Body of pancreas (tissue), 4 donors: Measurements from ENCODE around the gene AIMP1. TPM values are rescaled to one million over a fixed set of nuclear protein-coding genes. Genes with fewer than 3 reads are reported as not detected.

ENCODE experiments used
- ATAC-seq: fragments of 150-250 bp; one replicate; pipeline ENCODE4 v1.9.1; 2016
- DNase-seq, 4 donors: peaks; one replicate each; pipeline ENCODE4 v3.0.0-alpha.2; 2019
- H3K27ac ChIP-seq, 4 donors: fragments of 200-600 bp; sonication (generic); 1 replicate in 3 of 4; 2 replicates in 1 of 4; pipeline versions ENCODE4 v1.5.1 to v1.6.1; 2016 to 2019; ENCODE audit warnings: mild to moderate bottlenecking in 1 of 4, mixed read lengths in 1 of 4, moderate library complexity in 1 of 4
- H3K27me3 ChIP-seq, 2 donors: fragments of 200-600 bp; sonication (generic); one replicate each; pipeline ENCODE4 v1.6.0; 2016; ENCODE audit warnings: mild to moderate bottlenecking in 1 of 2
- H3K36me3 ChIP-seq, 2 donors: fragments of 200-600 bp; sonication (generic); replicated peaks in 1 of 2; 2 replicates each; pipeline ENCODE4 v1.5.1; 2016; ENCODE audit warnings: low read depth in 2 of 2; ENCODE audit not compliant: insufficient read depth in 1 of 2
- H3K4me1 ChIP-seq: fragments of 200-600 bp; sonication (generic); one replicate; pipeline ENCODE4 v1.6.0; 2016
- H3K4me3 ChIP-seq, 2 donors: fragments of 200-600 bp; sonication (generic); 1 replicate in 1 of 2; 2 replicates in 1 of 2; pipeline ENCODE4 v1.5.1; 2016 to 2019
- H3K9me3 ChIP-seq, 3 donors: fragments of 200-600 bp; sonication (generic); 1 replicate in 2 of 3; 2 replicates in 1 of 3; pipeline ENCODE4 v1.5.1; 2016
- POLR2A ChIP-seq, 3 donors: fragments of 450-650 bp; IDR thresholded peaks; one replicate each; pipeline ENCODE4 v1.6.1; 2016; ENCODE audit warnings: antibody characterized with exemption in 3 of 3, mild to moderate bottlenecking in 2 of 3
- WGBS, 2 donors: methylation state at CpG; one replicate each; pipeline ENCODE4 v1.1.5; 2017; 5-methylcytosine and 5-hydroxymethylcytosine counted together
- intact Hi-C: fragments of 100-400 bp; cut with DNase I; formaldehyde crosslinking; loops from one replicate; pipeline ENCODE4 v1.15.1; 2023
- total RNA-seq, 2 donors: library from RNA; depleted of rRNA; stranded (reverse); fragments of >200 nt; gene quantifications; one replicate each; pipeline ENCODE4 v1.1.0, GENCODE V29; 2016
- TF ChIP-seq, protein P1 (sequence below), 7 experiments: fragments of 450-650 bp in 4 of 7; fragments of 200-600 bp in 3 of 7; sonication (generic) in 3 of 7; IDR thresholded peaks; one replicate each; pipeline ENCODE4 v1.5.1; 2016 to 2019; ENCODE audit warnings: antibody characterized with exemption in 7 of 7

Gene AIMP1
- total RNA-seq, 2 donors from 2014 or later: 13.7 to 14.5 TPM

DNA sequence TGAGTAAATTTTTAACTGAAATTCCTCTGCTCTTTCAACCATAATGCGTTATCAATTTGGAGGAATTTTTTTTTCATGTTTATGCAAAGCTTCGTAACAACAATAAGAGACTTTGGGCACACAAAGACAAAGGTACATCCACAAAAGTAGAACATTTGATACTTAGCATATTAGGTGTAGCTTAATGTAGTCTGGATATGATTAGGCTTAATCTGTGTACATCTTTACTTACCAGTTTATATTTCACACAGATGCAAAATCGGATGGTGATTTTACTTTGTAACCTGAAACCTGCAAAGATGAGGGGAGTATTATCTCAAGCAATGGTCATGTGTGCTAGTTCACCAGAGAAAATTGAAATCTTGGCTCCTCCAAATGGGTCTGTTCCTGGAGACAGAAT is 20.3 kb downstream of the AIMP1 start:
- Histone ChIP-seq H3K36me3 (peaks cover 4 to 25% of the 10 kb centered on the region in 2 donors), H3K9me3 (no peaks in the 10 kb centered on the region), H3K4me1 (no peaks in the 10 kb centered on the region), H3K4me3 (no peak overlapping the region), H3K27ac (no peak overlapping the region), H3K27me3 (no peaks in the 10 kb centered on the region)
- 96% methylated on average over 3 of the region's 3 CpGs for WGBS, 2 donors
- TF ChIP-seq POLR2A (IDR thresholded peaks at IDR 0.05): no peak
- TF ChIP-seq, protein P1, sequence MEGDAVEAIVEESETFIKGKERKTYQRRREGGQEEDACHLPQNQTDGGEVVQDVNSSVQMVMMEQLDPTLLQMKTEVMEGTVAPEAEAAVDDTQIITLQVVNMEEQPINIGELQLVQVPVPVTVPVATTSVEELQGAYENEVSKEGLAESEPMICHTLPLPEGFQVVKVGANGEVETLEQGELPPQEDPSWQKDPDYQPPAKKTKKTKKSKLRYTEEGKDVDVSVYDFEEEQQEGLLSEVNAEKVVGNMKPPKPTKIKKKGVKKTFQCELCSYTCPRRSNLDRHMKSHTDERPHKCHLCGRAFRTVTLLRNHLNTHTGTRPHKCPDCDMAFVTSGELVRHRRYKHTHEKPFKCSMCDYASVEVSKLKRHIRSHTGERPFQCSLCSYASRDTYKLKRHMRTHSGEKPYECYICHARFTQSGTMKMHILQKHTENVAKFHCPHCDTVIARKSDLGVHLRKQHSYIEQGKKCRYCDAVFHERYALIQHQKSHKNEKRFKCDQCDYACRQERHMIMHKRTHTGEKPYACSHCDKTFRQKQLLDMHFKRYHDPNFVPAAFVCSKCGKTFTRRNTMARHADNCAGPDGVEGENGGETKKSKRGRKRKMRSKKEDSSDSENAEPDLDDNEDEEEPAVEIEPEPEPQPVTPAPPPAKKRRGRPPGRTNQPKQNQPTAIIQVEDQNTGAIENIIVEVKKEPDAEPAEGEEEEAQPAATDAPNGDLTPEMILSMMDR (IDR thresholded peaks at IDR 0.05): no peak
- intact Hi-C loops: no loop called here
- no peak for DNase-seq
- no peak for ATAC-seq

DNA sequence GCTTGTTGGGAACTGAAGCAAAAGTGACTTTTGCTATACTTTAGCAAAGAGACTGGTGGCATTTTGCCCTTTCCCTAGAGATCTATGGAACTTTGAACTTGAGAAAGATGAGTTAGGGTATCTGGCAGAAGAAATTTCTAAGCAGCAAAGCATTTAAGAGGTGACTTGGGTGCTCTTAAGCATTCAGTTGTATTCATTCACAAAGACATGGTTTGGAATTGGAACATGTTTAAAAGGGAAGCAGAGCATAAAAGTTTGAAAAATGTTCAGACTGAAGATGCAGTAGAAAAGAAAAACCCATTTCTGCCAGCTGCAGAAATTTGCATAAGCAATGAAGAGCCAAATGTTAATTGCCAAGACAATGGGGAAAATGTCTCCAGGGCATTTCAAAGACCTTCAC is 21.6 kb downstream of the AIMP1 start:
- Histone ChIP-seq H3K9me3 (no peaks in the 10 kb centered on the region), H3K4me3 (no peak overlapping the region), H3K36me3 (peaks cover 4 to 17% of the 10 kb centered on the region in 2 donors), H3K27ac (no peak overlapping the region), H3K4me1 (no peaks in the 10 kb centered on the region), H3K27me3 (no peaks in the 10 kb centered on the region)
- intact Hi-C loops: no loop called here
- DNase-seq (no peak), ATAC-seq (no peak)
- TF ChIP-seq POLR2A (IDR thresholded peaks at IDR 0.05): no peak
- TF ChIP-seq, protein P1 (IDR thresholded peaks at IDR 0.05): no peak

DNA sequence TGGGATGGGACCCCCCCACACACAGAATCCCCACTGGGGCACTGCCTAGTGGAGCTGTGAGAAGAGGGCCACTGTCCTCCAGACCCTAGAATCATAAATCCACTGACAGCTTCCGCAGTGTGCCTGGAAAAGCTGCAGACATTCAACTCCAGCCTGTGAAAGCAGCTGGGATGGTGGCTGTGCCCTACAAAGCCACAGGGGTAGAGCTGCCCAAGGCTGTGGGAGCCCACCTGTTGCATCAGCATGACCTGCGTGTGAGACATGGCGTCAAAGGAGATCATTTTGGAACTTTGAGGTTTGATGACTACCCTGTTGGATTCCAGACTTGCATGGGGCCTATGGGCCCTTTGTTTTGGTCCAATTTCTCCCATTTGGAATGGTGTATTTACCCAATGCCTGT is 22.3 kb downstream of the AIMP1 start:
- no peaks in the 10 kb centered on the region for H3K4me1 ChIP-seq
- intact Hi-C loops: no loop called here
- 97 to 100% methylated on average over 1 to 3 of the region's 3 CpGs for WGBS, 2 donors
- no peak overlapping the region for H3K27ac ChIP-seq
- H3K27me3 ChIP-seq: no peaks in the 10 kb centered on the region
- no peak for TF ChIP-seq POLR2A (IDR thresholded peaks at IDR 0.05)
- TF ChIP-seq, protein P1 (IDR thresholded peaks at IDR 0.05): no peak
- no peak for DNase-seq
- H3K36me3 ChIP-seq: peaks cover 4 to 16% of the 10 kb centered on the region in 2 donors
- H3K4me3 ChIP-seq: no peak overlapping the region
- H3K9me3 ChIP-seq: no peaks in the 10 kb centered on the region
- ATAC-seq: no peak

DNA sequence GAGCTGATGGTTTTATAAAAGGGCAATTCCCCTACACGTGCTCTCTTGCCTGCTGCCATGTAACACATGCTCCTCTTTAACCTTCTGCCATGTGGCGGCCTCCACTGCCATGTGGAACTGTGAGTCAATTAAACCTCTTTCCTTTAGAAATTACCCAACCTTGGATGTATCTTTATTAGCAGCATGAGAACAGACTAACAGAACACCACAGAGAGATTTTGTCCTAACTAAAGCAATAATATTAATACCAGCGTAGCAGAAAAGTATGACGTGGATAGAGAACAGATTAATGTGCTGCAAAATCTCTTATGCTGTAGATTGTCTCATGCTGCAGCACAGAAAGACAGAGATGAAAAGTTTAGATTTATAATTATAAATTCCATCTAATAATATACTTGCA is 23.1 kb downstream of the AIMP1 start:
- ATAC-seq: no peak
- TF ChIP-seq, protein P1 (IDR thresholded peaks at IDR 0.05): no peak
- no peak for TF ChIP-seq POLR2A (IDR thresholded peaks at IDR 0.05)
- intact Hi-C loops: no loop called here
- Histone ChIP-seq H3K4me1 (no peaks in the 10 kb centered on the region), H3K4me3 (no peak overlapping the region), H3K27me3 (no peaks in the 10 kb centered on the region), H3K27ac (no peak overlapping the region), H3K36me3 (peaks cover 4 to 16% of the 10 kb centered on the region in 2 donors), H3K9me3 (no peaks in the 10 kb centered on the region)
- no peak for DNase-seq
- 87 to 97% methylated on average over 4 of the region's 4 CpGs for WGBS, 2 donors

DNA sequence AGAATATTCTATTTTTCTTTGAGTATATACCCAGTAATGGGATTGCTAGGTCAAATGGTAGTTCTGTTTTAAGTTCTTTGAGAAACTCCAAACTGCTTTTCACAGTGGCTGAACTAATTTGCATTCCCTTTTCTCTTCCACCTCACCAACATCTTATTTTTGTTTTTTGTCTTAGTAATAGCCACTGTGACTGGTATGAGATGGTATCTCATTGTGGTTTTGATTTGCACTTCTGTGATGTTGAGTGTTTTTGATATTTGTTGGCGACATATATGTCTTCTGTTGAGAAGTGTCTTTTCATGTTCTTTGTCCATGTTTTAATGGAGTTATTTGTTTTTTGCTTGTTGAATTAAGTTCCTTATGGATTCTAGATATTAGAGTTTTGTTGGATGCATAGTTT is 24.4 kb downstream of the AIMP1 start:
- WGBS, 2 donors: 94 to 97% methylated on average over 1 of the region's 1 CpG
- Histone ChIP-seq H3K4me1 (no peaks in the 10 kb centered on the region), H3K4me3 (no peak overlapping the region), H3K36me3 (peaks cover 0 to 16% of the 10 kb centered on the region in 2 donors), H3K27ac (no peak overlapping the region), H3K9me3 (no peaks in the 10 kb centered on the region), H3K27me3 (no peaks in the 10 kb centered on the region)
- DNase-seq (no peak), ATAC-seq (no peak)
- intact Hi-C loops: no loop called here
- no peak for TF ChIP-seq POLR2A (IDR thresholded peaks at IDR 0.05)
